MM.1S (cell line): Measurements from ENCODE around the gene UGT1A5.

Experiments
- DNase-seq: peaks from one replicate; pipeline ENCODE4 v3.0.0-alpha.2; 2015
- H2AFZ ChIP-seq: fragments of 300-600 bp; sonication (generic); 2 replicates; pipeline ENCODE4 v1.6.0; 2016; ENCODE audit warnings: antibody characterized with exemption, low read length
- H3F3A ChIP-seq: fragments of 300-600 bp; sonication (generic); 2 replicates; pipeline ENCODE4 v1.6.1; 2016; ENCODE audit warnings: mild to moderate bottlenecking, antibody characterized with exemption, low read length, moderate library complexity, mixed read lengths; ENCODE audit not compliant: insufficient read depth
- H3K27ac ChIP-seq: fragments of 300-600 bp; sonication (generic); 2 replicates; pipeline ENCODE4 v1.5.1; 2016; ENCODE audit warnings: mild to moderate bottlenecking, low read length
- H3K27me3 ChIP-seq: fragments of 300-600 bp; sonication (generic); replicated peaks from 2 replicates; pipeline ENCODE4 v1.6.0; 2016; ENCODE audit warnings: low read length; ENCODE audit not compliant: insufficient read depth
- H3K36me3 ChIP-seq: fragments of 300-600 bp; sonication (generic); replicated peaks from 2 replicates; pipeline ENCODE4 v1.6.1; 2016; ENCODE audit warnings: mild to moderate bottlenecking, low read length, mixed read lengths; ENCODE audit not compliant: insufficient read depth
- H3K4me1 ChIP-seq: fragments of 300-600 bp; sonication (generic); 2 replicates; pipeline ENCODE4 v1.6.1; 2016; ENCODE audit warnings: low read length, mixed read lengths
- H3K4me2 ChIP-seq: fragments of 300-600 bp; sonication (generic); 2 replicates; pipeline ENCODE4 v1.6.0; 2016; ENCODE audit warnings: low read depth, low read length
- H3K4me3 ChIP-seq: fragments of 300-600 bp; sonication (generic); 2 replicates; pipeline ENCODE4 v1.5.1; 2016; ENCODE audit warnings: low read length, mixed read lengths
- H3K79me2 ChIP-seq: fragments of 300-600 bp; sonication (generic); 2 replicates; pipeline ENCODE4 v1.6.1; 2016; ENCODE audit warnings: mixed run types, low read length, mixed read lengths
- H3K9ac ChIP-seq: fragments of 300-600 bp; sonication (generic); 2 replicates; pipeline ENCODE4 v1.6.1; 2016; ENCODE audit warnings: low read length, mixed read lengths
- H3K9me2 ChIP-seq: fragments of 300-600 bp; sonication (generic); replicated peaks from 2 replicates; pipeline ENCODE4 v1.6.1; 2016; ENCODE audit warnings: mild to moderate bottlenecking, low read length, mixed read lengths; ENCODE audit not compliant: insufficient read depth
- H3K9me3 ChIP-seq: fragments of 300-600 bp; sonication (generic); replicated peaks from 2 replicates; pipeline ENCODE4 v1.6.1; 2016; ENCODE audit warnings: mild to moderate bottlenecking, low read length, mixed read lengths; ENCODE audit not compliant: insufficient read depth
- H4K20me1 ChIP-seq: fragments of 300-600 bp; sonication (generic); 2 replicates; pipeline ENCODE4 v1.6.1; 2016; ENCODE audit warnings: mild to moderate bottlenecking, low read length, moderate library complexity, mixed read lengths; ENCODE audit not compliant: insufficient read depth
- EZH2 ChIP-seq: fragments of 300-600 bp; sonication (generic); optimal IDR thresholded peaks from 2 replicates; pipeline ENCODE3; 2017; ENCODE audit warnings: low read depth, mild to moderate bottlenecking, antibody characterized with exemption, low read length, mixed read lengths
- EZH2phosphoT487 ChIP-seq: fragments of 300-600 bp; sonication (generic); IDR thresholded peaks from 2 replicates; pipeline ENCODE4 v1.6.1; 2018; ENCODE audit warnings: antibody characterized with exemption, low read length
- TF ChIP-seq, protein P1 (sequence below): fragments of 300-600 bp; sonication (generic); IDR thresholded peaks from 2 replicates; pipeline ENCODE4 v1.5.1; 2016; ENCODE audit warnings: antibody characterized with exemption, low read length, mixed read lengths

UGT1A5 gene

DNA sequence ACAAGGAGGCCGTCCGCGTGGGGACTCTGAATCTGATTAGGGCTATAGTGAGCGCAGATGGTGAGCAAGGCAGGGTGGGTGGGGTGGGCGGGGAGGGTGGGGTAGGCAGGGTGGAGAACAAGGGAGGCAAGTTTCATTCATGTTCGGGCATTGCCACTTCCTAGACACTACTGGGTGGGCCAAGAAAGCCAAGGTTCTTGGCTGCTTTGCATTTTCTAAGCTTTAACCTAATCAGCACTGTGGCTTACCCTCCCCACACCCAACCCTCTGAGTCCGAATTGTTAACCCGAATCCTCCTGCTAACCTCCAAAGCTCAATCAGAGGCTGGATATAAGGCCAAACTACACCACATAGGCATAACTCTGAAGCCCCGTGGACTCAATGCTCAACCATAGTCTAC is 83.5 kb downstream of the UGT1A5 start:
- Histone ChIP-seq H3K9me3 (no peaks in the 10 kb centered on the region), H3F3A (no peaks in the 10 kb centered on the region), H2AFZ (no peak overlapping the region), H3K4me1 (peaks cover 5% of the 10 kb centered on the region), H3K4me2 (no peak overlapping the region), H3K9me2 (no peaks in the 10 kb centered on the region), H3K79me2 (no peaks in the 10 kb centered on the region), H4K20me1 (no peaks in the 10 kb centered on the region), H3K27ac (no peak overlapping the region), H3K36me3 (no peaks in the 10 kb centered on the region), H3K27me3 (no peaks in the 10 kb centered on the region), H3K9ac (no peak overlapping the region), H3K4me3 (no peak overlapping the region)
- TF ChIP-seq EZH2 (no peak), EZH2phosphoT487 (no peak)
- TF ChIP-seq, protein P1, sequence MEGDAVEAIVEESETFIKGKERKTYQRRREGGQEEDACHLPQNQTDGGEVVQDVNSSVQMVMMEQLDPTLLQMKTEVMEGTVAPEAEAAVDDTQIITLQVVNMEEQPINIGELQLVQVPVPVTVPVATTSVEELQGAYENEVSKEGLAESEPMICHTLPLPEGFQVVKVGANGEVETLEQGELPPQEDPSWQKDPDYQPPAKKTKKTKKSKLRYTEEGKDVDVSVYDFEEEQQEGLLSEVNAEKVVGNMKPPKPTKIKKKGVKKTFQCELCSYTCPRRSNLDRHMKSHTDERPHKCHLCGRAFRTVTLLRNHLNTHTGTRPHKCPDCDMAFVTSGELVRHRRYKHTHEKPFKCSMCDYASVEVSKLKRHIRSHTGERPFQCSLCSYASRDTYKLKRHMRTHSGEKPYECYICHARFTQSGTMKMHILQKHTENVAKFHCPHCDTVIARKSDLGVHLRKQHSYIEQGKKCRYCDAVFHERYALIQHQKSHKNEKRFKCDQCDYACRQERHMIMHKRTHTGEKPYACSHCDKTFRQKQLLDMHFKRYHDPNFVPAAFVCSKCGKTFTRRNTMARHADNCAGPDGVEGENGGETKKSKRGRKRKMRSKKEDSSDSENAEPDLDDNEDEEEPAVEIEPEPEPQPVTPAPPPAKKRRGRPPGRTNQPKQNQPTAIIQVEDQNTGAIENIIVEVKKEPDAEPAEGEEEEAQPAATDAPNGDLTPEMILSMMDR: no peak
- DNase-seq: no peak

DNA sequence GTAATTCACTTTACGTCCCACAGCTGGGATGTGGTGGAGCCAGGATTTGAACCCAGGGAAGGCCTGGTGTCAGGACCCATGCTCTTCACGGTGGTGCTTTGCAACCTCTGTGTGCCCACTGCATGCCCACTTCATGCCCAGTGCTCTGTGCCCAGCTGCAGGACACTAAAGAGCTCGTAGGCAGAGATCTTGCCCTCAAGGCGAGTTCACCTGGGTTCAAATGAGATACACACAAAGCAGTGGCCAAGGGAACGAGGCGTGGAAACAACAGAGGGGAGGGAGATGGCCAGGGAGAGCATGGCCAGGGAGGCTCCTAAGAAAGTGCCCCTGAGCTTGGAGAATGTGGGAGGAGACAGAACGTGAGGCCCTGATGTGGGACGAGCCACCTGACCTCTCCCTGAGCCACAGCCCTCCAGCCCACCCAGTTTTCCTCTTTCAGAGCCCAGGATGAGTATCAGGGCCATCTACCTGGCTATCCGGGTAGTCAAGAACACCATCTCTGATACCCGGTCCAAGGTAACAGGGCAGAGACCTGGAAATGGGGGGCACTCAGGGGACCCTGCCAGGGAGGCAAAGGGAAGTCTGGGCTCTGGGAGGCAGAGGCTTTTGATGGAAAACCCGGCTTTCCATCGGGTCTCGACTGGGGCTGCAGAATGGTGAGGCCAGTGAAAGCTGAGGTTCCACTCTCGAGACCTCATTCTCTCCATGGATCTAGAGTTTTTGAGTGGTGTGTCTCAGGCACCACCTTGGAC is 85.8 kb downstream of the UGT1A5 start:
- Histone ChIP-seq H3K4me2 (no peak overlapping the region), H3K4me3 (no peak overlapping the region), H3K9ac (no peak overlapping the region), H3K79me2 (no peaks in the 10 kb centered on the region), H3K27me3 (no peaks in the 10 kb centered on the region), H3K9me2 (no peaks in the 10 kb centered on the region), H3K4me1 (peaks cover 11% of the 10 kb centered on the region), H4K20me1 (no peaks in the 10 kb centered on the region), H2AFZ (no peak overlapping the region), H3K36me3 (no peaks in the 10 kb centered on the region), H3K9me3 (no peaks in the 10 kb centered on the region), H3K27ac (no peak overlapping the region), H3F3A (no peaks in the 10 kb centered on the region)
- TF ChIP-seq, protein P1: no peak
- TF ChIP-seq EZH2: no peak
- no peak for TF ChIP-seq EZH2phosphoT487
- DNase-seq: no peak

DNA sequence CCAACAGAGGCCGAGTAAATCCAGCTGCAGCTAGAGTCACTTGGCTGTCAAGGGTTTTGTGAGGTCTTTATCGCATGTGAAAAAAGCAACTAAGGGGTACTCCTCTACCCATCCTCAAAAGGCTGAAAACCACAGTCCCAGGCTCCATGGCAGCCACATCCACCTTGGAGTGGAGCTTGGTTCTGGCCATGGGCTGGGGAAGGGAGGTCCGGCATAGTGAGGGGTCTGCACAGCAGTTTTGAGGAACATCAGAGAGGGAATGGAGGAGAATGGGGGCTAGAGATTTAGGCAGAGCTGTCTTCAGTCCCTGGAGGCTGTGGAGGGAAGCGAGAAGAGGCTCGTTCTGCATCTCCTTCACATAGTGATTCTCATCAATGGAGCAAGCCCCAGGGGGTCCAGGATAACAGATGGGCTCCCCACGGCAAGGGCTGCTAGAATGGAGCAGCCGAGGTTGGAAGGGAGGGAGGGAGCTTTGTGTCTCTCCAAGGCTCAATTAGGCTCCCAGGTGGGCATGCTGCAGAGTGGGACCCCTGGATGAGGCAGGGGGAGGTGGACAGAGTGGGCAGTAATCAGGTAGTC is 86.5 kb downstream of the UGT1A5 start:
- peaks cover 11% of the 10 kb centered on the region for H3K4me1 ChIP-seq
- no peaks in the 10 kb centered on the region for H3F3A ChIP-seq
- no peak overlapping the region for H3K9ac ChIP-seq
- H3K9me3 ChIP-seq: no peaks in the 10 kb centered on the region
- no peak overlapping the region for H2AFZ ChIP-seq
- H3K4me2 ChIP-seq: no peak overlapping the region
- H3K36me3 ChIP-seq: no peaks in the 10 kb centered on the region
- H3K79me2 ChIP-seq: no peaks in the 10 kb centered on the region
- DNase-seq: no peak
- no peak for TF ChIP-seq EZH2
- TF ChIP-seq, protein P1: no peak
- TF ChIP-seq EZH2phosphoT487: no peak
- H3K27ac ChIP-seq: no peak overlapping the region
- no peaks in the 10 kb centered on the region for H4K20me1 ChIP-seq
- H3K27me3 ChIP-seq: no peaks in the 10 kb centered on the region
- no peaks in the 10 kb centered on the region for H3K9me2 ChIP-seq
- H3K4me3 ChIP-seq: no peak overlapping the region
